ENCODE results near the gene PTPRT. TPM values are rescaled to one million over a fixed set of nuclear protein-coding genes. Genes with fewer than 3 reads are reported as not detected.
A peak's percentile ranks its signal among the peaks of the same experiment; 100 is the strongest.

The PTPRT gene
- total and polyA plus RNA-seq, 11 donors = 0.04 to 2.5 (median 0.25) TPM; not detected in 2

- H3K9me3 ChIP-seq = no peaks in the 10 kb centered on the region
- intact Hi-C loops (cut with DNase I) = loop anchor here in 1 of 10 donors (10.0 kb wide), 1 partner anchor 62 kb away; no protein-coding TSS in a partner anchor
- DNase-seq (no peak), ATAC-seq (no peak)
- no peaks in the 10 kb centered on the region for H3K27me3 ChIP-seq
- no peak for TF ChIP-seq CTCF (IDR thresholded peaks at IDR 0.05)
- no peak for TF ChIP-seq POLR2A (IDR thresholded peaks at IDR 0.05)
- H3K27ac ChIP-seq = no peak overlapping the region
- H3K36me3 ChIP-seq = no peaks in the 10 kb centered on the region
- no peaks in the 10 kb centered on the region for H3K4me1 ChIP-seq
- WGBS, 4 donors = 76 to 90% (median 85%) methylated on average over 7 to 8 of the region's 8 CpGs
- H3K4me3 ChIP-seq = no peak overlapping the region
Observed at GRCh38 chr20:42113236-42113635, 1076.5 kb downstream of the PTPRT start.

DNA sequence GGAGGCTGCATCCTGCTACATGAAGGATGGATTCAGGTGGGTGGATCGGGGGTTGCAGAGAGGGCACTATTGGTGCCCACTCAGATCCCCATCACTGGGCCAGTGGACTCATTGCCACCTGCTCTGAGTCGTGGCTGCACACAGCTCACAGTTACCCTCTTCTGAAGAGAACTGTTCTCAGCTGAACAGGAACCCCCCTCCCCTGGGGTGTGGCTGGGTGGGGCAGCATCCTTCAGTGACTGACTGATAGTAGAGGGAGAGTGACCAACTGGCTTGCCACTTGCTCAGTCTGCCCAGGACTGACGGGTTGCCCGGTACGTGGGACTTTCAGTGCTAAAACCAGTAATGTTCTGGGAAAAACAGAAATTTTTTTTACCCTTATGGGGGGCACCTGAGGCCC is 1077.5 kb downstream of the PTPRT start:
- intact Hi-C loops (cut with DNase I) = loop anchor here in 1 of 10 donors (10.0 kb wide), 1 partner anchor 63 kb away; no protein-coding TSS in a partner anchor
- Histone ChIP-seq H3K36me3 (no peaks in the 10 kb centered on the region), H3K27ac (no peak overlapping the region), H3K4me1 (no peaks in the 10 kb centered on the region), H3K9me3 (no peaks in the 10 kb centered on the region), H3K4me3 (no peak overlapping the region), H3K27me3 (no peaks in the 10 kb centered on the region)
- ATAC-seq (no peak), DNase-seq (no peak)
- 78 to 85% (median 81%) methylated on average over 4 to 5 of the region's 5 CpGs for WGBS, 4 donors
- TF ChIP-seq POLR2A (IDR thresholded peaks at IDR 0.05) = no peak
- TF ChIP-seq CTCF (IDR thresholded peaks at IDR 0.05) = no peak

DNA sequence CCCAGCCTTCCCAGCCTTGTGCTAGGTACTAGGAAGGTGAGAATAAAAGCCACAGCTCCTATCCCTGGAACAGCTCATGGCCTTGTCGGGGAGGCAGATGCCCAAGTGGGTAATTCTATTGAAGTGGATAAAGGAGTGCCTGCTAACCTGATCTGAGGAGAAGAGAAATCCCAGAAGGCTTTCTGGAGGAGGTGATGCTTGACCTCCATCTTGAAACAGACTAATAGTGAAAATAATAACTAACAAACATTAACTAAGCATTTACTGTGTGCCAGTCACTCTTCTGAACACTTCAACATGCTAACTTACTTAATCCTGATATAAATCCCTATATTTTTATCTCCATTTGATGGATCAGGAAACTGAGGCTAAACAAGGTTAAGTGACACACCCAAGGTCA is 1078.4 kb downstream of the PTPRT start:
- no peak for DNase-seq
- peak overlapping the region in 1 of 12 donors; percentile 34 for H3K27ac ChIP-seq
- no peaks in the 10 kb centered on the region for H3K36me3 ChIP-seq
- 79 to 95% (median 90%) methylated on average over 1 of the region's 1 CpG for WGBS, 4 donors
- H3K9me3 ChIP-seq = no peaks in the 10 kb centered on the region
- H3K4me1 ChIP-seq = no peaks in the 10 kb centered on the region
- no peak for ATAC-seq
- H3K27me3 ChIP-seq = no peaks in the 10 kb centered on the region
- intact Hi-C loops (cut with DNase I) = loop anchor here in 1 of 10 donors (10.0 kb wide), 1 partner anchor 63 kb away; no protein-coding TSS in a partner anchor
- TF ChIP-seq CTCF (IDR thresholded peaks at IDR 0.05) (no peak), POLR2A (IDR thresholded peaks at IDR 0.05) (no peak)
- H3K4me3 ChIP-seq = no peak overlapping the region

- H3K27me3 ChIP-seq = no peaks in the 10 kb centered on the region
- WGBS, 4 donors = 71 to 78% (median 75%) methylated on average over 9 to 15 of the region's 15 CpGs
- DNase-seq = no peak
- H3K27ac ChIP-seq = peak overlapping the region in 1 of 12 donors; percentile 33
- H3K36me3 ChIP-seq = no peaks in the 10 kb centered on the region
- H3K9me3 ChIP-seq = no peaks in the 10 kb centered on the region
- ATAC-seq = no peak
- no peaks in the 10 kb centered on the region for H3K4me1 ChIP-seq
- intact Hi-C loops (cut with DNase I) = loop anchor here in 1 of 10 donors (10.0 kb wide), 1 partner anchor 64 kb away; no protein-coding TSS in a partner anchor
- TF ChIP-seq POLR2A (IDR thresholded peaks at IDR 0.05) = no peak
- no peak for TF ChIP-seq CTCF (IDR thresholded peaks at IDR 0.05)
- H3K4me3 ChIP-seq = no peak overlapping the region
Observed at GRCh38 chr20:42110301-42110700, 1079.4 kb downstream of the PTPRT start.
